ENCODE data around the gene PLTP. TPM values are rescaled to one million over a fixed set of nuclear protein-coding genes. Genes with fewer than 3 reads are reported as not detected.

The PLTP gene
- total RNA-seq, 1 donor from 2014 or later = 29.6 TPM

- Mint-ChIP-seq H3K27ac (no peak overlapping the region), H3K36me3 (ENCODE audit: insufficient read depth) (peaks cover 7% of the 10 kb centered on the region), H3K27me3 (peaks cover 3% of the 10 kb centered on the region), H3K9me3 (ENCODE audit: low read depth) (no peaks in the 10 kb centered on the region), H3K4me3 (ENCODE audit: low read depth) (no peak overlapping the region), H3K4me1 (ENCODE audit: low read depth) (peaks cover 2% of the 10 kb centered on the region)
- DNase-seq (ENCODE audit: low spot score, unreplicated experiment) = no peak
- no peak for TF ChIP-seq CTCF (IDR thresholded peaks at IDR 0.05; ENCODE audit: unreplicated experiment)
These were observed 2.6 kb downstream of the PLTP start for GRCh38 chr20:45909336-45909808.

DNA sequence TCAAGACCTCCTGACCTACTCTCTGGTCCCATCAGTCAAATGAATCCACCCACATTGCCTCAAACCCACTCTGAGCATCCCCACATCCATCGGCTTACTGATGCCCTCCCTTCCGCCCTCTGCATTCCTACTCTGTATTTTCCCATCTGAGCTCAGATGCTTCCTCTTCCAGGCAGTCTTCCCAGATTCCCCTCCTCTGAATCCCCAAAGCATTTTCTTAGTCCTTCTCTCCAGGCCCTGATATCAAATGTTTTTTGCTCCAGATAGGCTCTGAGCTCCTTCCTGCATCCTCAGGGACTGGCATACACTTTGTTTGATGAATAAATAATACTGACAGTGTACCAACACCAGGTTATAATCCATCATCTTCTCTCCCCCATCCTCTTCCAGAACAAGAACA is 3.9 kb downstream of the PLTP start:
- Mint-ChIP-seq H3K4me1 (ENCODE audit: low read depth) (peaks cover 2% of the 10 kb centered on the region), H3K27me3 (peaks cover 3% of the 10 kb centered on the region), H3K9me3 (ENCODE audit: low read depth) (no peaks in the 10 kb centered on the region), H3K36me3 (ENCODE audit: insufficient read depth) (peaks cover 7% of the 10 kb centered on the region), H3K27ac (no peak overlapping the region), H3K4me3 (ENCODE audit: low read depth) (no peak overlapping the region)
- no peak for DNase-seq (ENCODE audit: low spot score, unreplicated experiment)
- no peak for TF ChIP-seq CTCF (IDR thresholded peaks at IDR 0.05; ENCODE audit: unreplicated experiment)

DNA sequence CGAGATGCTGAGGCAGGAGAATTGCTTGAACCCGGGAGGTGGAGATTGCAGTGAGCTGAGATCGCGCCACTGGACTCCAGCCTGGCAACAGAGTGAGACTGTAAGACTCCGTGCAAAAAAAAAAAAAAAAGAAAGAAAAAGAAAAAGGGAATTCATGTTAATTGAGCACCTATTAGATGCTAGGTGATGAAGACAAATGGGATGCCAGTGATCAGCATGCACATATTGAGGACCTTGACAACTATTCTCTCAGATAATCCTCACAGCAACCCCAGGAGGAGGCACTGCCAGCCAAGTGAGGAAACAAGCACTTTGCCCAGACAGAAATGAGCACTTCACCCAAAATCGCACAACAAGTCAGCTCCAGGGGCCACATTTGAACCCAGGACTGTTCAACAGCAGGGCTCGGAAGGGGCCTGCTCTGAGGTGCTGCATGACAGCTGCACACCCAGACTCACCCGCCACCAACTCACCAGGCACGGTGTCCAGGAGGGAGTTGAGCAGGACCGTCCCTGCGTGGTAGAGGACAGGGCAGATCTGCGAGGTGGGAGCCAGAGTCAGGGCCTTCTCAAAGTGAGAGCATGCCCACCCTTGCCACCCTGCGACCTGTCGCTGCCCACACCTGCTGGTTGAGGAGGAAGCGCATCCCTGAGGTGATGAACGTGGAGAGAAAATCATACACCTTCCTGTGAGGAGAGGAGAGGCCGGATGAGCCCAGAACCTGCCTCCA is 4.6 kb downstream of the PLTP start:
- no peak for DNase-seq (ENCODE audit: low spot score, unreplicated experiment)
- H3K27ac Mint-ChIP-seq = no peak overlapping the region
- H3K9me3 Mint-ChIP-seq (ENCODE audit: low read depth) = no peaks in the 10 kb centered on the region
- TF ChIP-seq CTCF (IDR thresholded peaks at IDR 0.05; ENCODE audit: unreplicated experiment) = no peak
- H3K4me3 Mint-ChIP-seq (ENCODE audit: low read depth) = no peak overlapping the region
- peaks cover 2% of the 10 kb centered on the region for H3K27me3 Mint-ChIP-seq
- peaks cover 7% of the 10 kb centered on the region for H3K36me3 Mint-ChIP-seq (ENCODE audit: insufficient read depth)
- H3K4me1 Mint-ChIP-seq (ENCODE audit: low read depth) = peaks cover 2% of the 10 kb centered on the region

- Mint-ChIP-seq H3K4me3 (ENCODE audit: low read depth) (no peak overlapping the region), H3K9me3 (ENCODE audit: low read depth) (no peaks in the 10 kb centered on the region), H3K36me3 (ENCODE audit: insufficient read depth) (peaks cover 6% of the 10 kb centered on the region), H3K27me3 (no peaks in the 10 kb centered on the region), H3K4me1 (ENCODE audit: low read depth) (peaks cover under 1% of the 10 kb centered on the region), H3K27ac (no peak overlapping the region)
- no peak for DNase-seq (ENCODE audit: low spot score, unreplicated experiment)
- TF ChIP-seq CTCF (IDR thresholded peaks at IDR 0.05; ENCODE audit: unreplicated experiment) = no peak
These were observed 6.4 kb downstream of the PLTP start for GRCh38 chr20:45905505-45906079.

- H3K27me3 Mint-ChIP-seq = no peaks in the 10 kb centered on the region
- H3K4me1 Mint-ChIP-seq (ENCODE audit: low read depth) = no peaks in the 10 kb centered on the region
- no peak for TF ChIP-seq CTCF (IDR thresholded peaks at IDR 0.05; ENCODE audit: unreplicated experiment)
- H3K27ac Mint-ChIP-seq = no peak overlapping the region
- H3K9me3 Mint-ChIP-seq (ENCODE audit: low read depth) = no peaks in the 10 kb centered on the region
- DNase-seq (ENCODE audit: low spot score, unreplicated experiment) = no peak
- H3K36me3 Mint-ChIP-seq (ENCODE audit: insufficient read depth) = peaks cover 5% of the 10 kb centered on the region
- no peak overlapping the region for H3K4me3 Mint-ChIP-seq (ENCODE audit: low read depth)
These were observed 7.1 kb downstream of the PLTP start for GRCh38 chr20:45904583-45905504.

Measured in progenitor cell of endocrine pancreas (in vitro differentiated cells).